Activated CD8-positive, alpha-beta memory T cell treated with anti-CD3 and anti-CD28 coated beads, Interleukin-2, amount 50 U/mL, for 1 hour (primary cell): ENCODE data around the gene A1BG.

Experiments
- DNase-seq: peaks from one replicate; pipeline ENCODE4 v3.0.0-alpha.2; 2020; ENCODE audit errors: extremely low read depth

A1BG gene

DNA sequence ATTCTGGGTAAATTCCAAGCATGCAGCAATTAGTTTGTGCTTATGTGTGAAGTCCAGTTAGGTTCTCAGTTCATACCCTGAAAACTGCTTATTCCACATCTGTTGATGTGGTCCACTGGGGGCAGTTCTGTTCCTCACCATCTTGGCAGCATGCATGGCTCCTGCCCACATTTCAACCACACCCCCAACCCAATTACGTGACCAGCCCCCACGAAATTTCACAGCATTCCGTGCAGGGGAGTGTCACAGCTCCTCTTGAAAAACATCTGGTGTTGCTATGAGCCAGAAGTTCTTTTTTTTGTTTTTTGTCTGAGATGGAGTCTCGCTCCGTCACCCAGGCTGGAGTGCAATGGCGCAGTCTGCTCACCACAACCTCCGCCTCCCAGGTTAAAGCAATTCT lies 57.2 kb downstream of the A1BG start:
- no peak for DNase-seq
